NB4 (cell line): ENCODE data around the gene PHRF1.

Source experiments
- DNase-seq: peaks from one replicate; pipeline ENCODE4 v3.0.0; 2010; ENCODE audit warnings: low read depth
- H3K4me3 ChIP-seq: one replicate; pipeline ENCODE4 v1.5.1; 2011; ENCODE audit warnings: mild to moderate bottlenecking, low read depth, low read length, moderate library complexity
- CTCF ChIP-seq: IDR thresholded peaks from one replicate; pipeline ENCODE4 v1.5.1; 2012; ENCODE audit warnings: low read depth, low read length
- MAX ChIP-seq: IDR thresholded peaks from 2 replicates; pipeline ENCODE4 v1.6.1; 2011; ENCODE audit warnings: low read depth, low read length
- MYC ChIP-seq: IDR thresholded peaks from 2 replicates; pipeline ENCODE4 v1.6.1; 2011; ENCODE audit warnings: low read depth, low read length
- POLR2A ChIP-seq: IDR thresholded peaks from 2 replicates; pipeline ENCODE4 v1.6.1; 2011; ENCODE audit warnings: mild to moderate bottlenecking; ENCODE audit not compliant: insufficient read length; ENCODE audit errors: extremely low read depth

The PHRF1 gene

GRCh38 chr11:550021-550745, 26.1 kb upstream of the PHRF1 start:
- H3K4me3 ChIP-seq: no peak overlapping the region
- DNase-seq: no peak
- TF ChIP-seq MAX (no peak), MYC (no peak), POLR2A (no peak), CTCF (no peak)

- DNase-seq: no peak
- no peak for TF ChIP-seq POLR2A
- TF ChIP-seq CTCF: no peak
- TF ChIP-seq MYC: no peak
- TF ChIP-seq MAX: no peak
- no peak overlapping the region for H3K4me3 ChIP-seq
These were observed 25.6 kb upstream of the PHRF1 start for GRCh38 chr11:550746-551085.

- TF ChIP-seq CTCF (no peak), POLR2A (no peak), MAX (no peak), MYC (no peak)
- no peak for DNase-seq
These were observed 25.1 kb upstream of the PHRF1 start for GRCh38 chr11:551131-551530.

GRCh38 chr11:551596-551995, 24.7 kb upstream of the PHRF1 start:
- H3K4me3 ChIP-seq: no peak overlapping the region
- no peak for TF ChIP-seq CTCF
- TF ChIP-seq MAX: no peak
- TF ChIP-seq MYC: no peak
- no peak for TF ChIP-seq POLR2A
- DNase-seq: no peak

More at GRCh38 chr11:551131-551530, 25.1 kb upstream of the PHRF1 start:
- no peak overlapping the region for H3K4me3 ChIP-seq

- no peak for DNase-seq
- H3K4me3 ChIP-seq: no peak overlapping the region
- no peak for TF ChIP-seq CTCF
- no peak for TF ChIP-seq MAX
- no peak for TF ChIP-seq MYC
- no peak for TF ChIP-seq POLR2A
These were observed 22.9 kb upstream of the PHRF1 start for GRCh38 chr11:553083-553987.
